Posterior vena cava (tissue), 2 donors: Measurements from ENCODE around the gene SCN1B. TPM values are rescaled to one million over a fixed set of nuclear protein-coding genes. Genes with fewer than 3 reads are reported as not detected.
"Not testable (repeated sequence)": the region's sequence is repeated elsewhere in the genome, so short reads cannot be mapped to it uniquely, and the experiment has no call there.

Experiments used
- DNase-seq: peaks from one replicate; pipeline ENCODE4 v3.0.0-alpha.2; 2020; ENCODE audit warnings: low spot score
- intact Hi-C, 2 donors: fragments of 100-400 bp; cut with DNase I; formaldehyde crosslinking; loops; one replicate each; pipeline versions ENCODE4 v1.14.1 to v1.14.2; 2022 to 2023
- total RNA-seq, 2 donors: library from RNA; stranded (reverse); fragmentation: NEBNext Ultra II Directional; extraction: Animal tissue kit (Norgen Biotek cat#: 25700); gene quantifications; one replicate each; pipeline ENCODE4 v1.2.1, GENCODE V29; 2021
- donor health status: DM: yes; HTN: yes; CAD: no.
- donor health status: DM: yes; HTN: yes; CAD: no.

The SCN1B gene
- total RNA-seq, 2 donors from 2014 or later = 30.8 to 42.4 TPM

GRCh38 chr19:35013820-35014754 is 16.2 kb upstream of the SCN1B start:
- intact Hi-C loops = loop anchor here (2.0 to 5.0 kb wide), 2 partner anchors 41 to 42 kb away; no protein-coding TSS in a partner anchor
- no peak for DNase-seq

DNA sequence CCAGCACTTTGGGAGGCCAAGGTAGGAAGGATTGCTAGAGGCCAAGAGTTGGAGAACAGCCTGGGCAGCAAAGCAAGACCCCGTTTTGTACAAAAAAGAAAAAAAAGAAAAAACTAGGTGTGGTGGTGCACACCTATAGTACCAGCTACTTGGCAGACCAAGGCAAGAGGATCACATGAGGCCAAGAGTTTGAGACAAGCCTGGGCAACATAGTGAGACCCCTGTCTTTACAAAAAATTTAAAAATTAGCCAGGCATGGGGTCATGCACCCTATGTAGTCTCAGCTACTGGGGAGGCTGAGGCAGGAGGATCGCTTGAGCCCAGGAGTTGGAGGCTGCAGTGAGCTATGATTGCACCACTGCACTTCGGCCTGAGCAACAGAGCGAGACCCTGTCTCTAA is 15.5 kb upstream of the SCN1B start:
- intact Hi-C loops = loop anchor here (2.0 to 5.0 kb wide), 2 partner anchors 42 kb away; no protein-coding TSS in a partner anchor
- not testable (repeated sequence) for DNase-seq

DNA sequence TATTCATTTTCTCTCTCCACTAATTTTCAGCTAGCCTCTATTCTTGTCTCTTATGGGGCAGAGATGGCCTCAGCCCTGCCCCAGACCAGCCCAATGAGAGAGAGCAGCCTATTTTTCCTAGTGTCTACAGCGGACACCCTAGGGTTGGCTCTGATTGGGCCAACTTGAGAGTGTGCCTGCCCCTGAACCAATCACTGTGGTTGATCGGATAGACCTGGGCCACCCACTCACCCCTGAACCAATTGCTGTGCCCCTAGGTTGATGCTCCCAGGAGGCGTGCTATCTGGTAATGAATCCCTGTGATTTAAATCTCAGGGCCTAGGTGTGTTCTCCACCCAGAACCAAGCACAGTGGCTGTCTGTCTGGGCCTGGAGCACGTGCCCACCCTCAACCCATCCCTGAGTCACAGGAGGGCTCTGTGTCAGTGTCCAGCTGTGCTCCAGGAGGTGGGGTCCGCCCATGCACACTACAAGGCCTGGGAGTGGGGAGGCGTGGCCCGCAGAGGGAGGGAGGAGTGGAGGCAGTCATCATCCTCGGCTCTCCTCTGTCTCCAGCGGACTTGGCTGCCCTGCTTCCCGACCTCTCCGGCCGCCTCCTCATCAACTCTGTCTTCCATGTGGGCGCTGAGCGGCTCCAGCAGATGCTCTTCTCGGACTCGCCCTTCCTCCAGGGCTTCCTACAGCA is 14.9 kb upstream of the SCN1B start:
- no peak for DNase-seq
- intact Hi-C loops = loop anchor here in 1 of 2 donors (2.0 kb wide), 1 partner anchor 43 kb away; no protein-coding TSS in a partner anchor

DNA sequence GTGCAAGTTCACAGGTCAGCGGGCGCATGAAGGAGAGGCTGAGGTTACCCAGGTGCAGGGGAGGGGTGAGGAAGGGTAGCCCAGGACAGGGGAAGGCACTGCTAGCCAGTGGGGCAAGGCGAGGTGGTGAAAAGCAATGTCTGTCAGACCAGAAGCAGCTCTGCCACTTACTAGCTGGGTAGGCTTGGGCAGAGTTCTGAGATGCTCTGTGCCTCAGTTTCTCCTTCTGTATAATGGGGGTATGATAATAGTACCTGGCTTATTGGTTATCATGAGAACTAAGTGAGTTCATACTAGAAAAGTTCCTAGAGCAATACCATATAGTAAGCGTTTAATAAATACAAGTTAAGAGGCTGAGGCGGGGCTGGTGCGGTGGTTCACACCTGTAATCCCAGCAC is 14.3 kb upstream of the SCN1B start:
- intact Hi-C loops = loop anchor here in 1 of 2 donors (2.0 kb wide), 1 partner anchor 43 kb away; no protein-coding TSS in a partner anchor
- no peak for DNase-seq

- DNase-seq = no peak
- intact Hi-C loops = no loop called here
Measured at GRCh38 chr19:35017507-35017906, 12.8 kb upstream of the SCN1B start.

- intact Hi-C loops = no loop called here
Measured at GRCh38 chr19:35018379-35018778, 11.9 kb upstream of the SCN1B start.

GRCh38 chr19:35019144-35019543 is 11.1 kb upstream of the SCN1B start:
- intact Hi-C loops = no loop called here
- DNase-seq = no peak

More at GRCh38 chr19:35018379-35018778, 11.9 kb upstream of the SCN1B start:
- no peak for DNase-seq

DNA sequence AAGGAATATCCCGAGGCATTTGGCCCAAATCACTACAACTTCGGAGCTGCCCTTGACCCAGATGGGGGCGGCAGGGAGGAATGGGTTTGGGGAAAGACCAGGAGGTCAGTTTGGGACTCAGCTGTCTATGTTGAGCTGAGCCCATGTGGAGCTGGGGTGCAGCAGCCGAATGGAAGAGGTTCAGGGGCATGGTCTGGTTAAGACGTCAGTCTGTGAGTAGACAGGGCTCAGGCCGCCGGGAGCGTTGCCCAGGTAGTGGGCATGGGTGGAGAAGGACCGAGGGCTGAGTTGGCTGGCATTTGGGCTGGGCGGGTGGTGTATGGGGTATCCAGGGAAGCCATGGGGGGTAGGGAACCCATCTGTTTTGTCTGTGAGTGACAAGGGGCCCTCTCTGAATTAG is 9.3 kb upstream of the SCN1B start:
- DNase-seq = no peak

GRCh38 chr19:35021596-35021995 is 8.7 kb upstream of the SCN1B start:
- intact Hi-C loops = no loop called here
- no peak for DNase-seq

More for the DNA sequence above, 9.3 kb upstream of the SCN1B start:
- intact Hi-C loops = no loop called here

- intact Hi-C loops = no loop called here
- DNase-seq = no peak
Measured at GRCh38 chr19:35022460-35022859, 7.8 kb upstream of the SCN1B start.

GRCh38 chr19:35023428-35023827 is 6.8 kb upstream of the SCN1B start:
- no peak for DNase-seq
- intact Hi-C loops = no loop called here

DNA sequence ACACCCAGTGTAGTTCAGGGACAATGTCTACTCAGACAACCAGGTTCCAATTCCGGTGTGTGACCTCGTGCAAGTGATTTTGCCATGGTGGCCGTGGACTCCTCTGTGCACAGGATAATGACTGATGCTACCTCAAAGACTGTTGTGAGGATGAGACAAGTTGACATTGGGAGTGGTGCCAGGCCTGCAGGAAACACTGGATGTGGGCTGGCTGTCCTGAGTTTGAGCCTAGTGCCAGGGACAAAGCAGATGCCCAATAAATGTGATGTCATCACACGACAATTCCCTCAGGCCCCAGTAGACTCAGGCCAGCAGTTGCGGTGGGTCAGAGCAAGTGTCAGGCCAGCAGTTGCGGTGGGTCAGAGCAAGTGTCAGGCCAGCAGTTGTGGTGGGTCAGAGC is 6.2 kb upstream of the SCN1B start:
- intact Hi-C loops = no loop called here
- DNase-seq = no peak

GRCh38 chr19:35025969-35026368 is 4.3 kb upstream of the SCN1B start:
- no peak for DNase-seq

GRCh38 chr19:35026418-35026817 is 3.9 kb upstream of the SCN1B start:
- intact Hi-C loops = no loop called here
- no peak for DNase-seq

More at GRCh38 chr19:35025969-35026368, 4.3 kb upstream of the SCN1B start:
- intact Hi-C loops = no loop called here

DNA sequence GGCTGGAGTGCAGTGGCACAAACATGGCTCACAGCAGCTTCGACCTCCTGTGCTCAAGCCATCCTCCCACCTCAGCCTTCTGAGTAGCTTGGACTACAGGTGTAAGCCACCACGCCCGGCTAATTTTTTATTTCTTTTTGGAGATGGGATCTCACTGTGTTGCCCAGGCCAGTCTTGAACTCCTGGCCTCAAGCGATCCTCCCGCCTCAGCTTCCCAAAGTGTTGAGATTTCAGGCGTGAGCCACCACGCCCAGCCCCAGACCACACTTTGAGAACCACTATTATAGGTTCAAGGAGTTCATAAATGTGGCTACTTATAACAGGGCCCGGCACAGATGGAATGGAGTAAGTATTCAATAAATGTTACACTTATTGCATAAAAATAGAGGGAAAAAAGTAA is 3.3 kb upstream of the SCN1B start:
- intact Hi-C loops = no loop called here
- DNase-seq = no peak

GRCh38 chr19:35027851-35028599 is 2.2 kb upstream of the SCN1B start:
- intact Hi-C loops = no loop called here
- DNase-seq = no peak

DNA sequence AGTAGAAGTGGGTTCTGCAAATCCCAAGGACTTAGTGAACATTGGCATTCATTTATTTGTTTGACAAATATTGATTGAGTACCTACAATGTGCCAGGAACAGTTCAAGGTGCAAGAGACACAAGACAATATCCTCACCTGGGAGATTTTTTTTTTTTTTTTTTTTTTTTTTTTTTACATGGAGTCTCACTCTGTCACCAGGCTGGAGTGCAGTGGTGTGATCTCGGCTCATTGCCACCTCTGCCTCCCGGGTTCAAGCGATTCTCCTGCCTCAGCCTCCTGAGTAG is 1.7 kb upstream of the SCN1B start:
- intact Hi-C loops, DNase-seq: not testable (repeated sequence)

DNA sequence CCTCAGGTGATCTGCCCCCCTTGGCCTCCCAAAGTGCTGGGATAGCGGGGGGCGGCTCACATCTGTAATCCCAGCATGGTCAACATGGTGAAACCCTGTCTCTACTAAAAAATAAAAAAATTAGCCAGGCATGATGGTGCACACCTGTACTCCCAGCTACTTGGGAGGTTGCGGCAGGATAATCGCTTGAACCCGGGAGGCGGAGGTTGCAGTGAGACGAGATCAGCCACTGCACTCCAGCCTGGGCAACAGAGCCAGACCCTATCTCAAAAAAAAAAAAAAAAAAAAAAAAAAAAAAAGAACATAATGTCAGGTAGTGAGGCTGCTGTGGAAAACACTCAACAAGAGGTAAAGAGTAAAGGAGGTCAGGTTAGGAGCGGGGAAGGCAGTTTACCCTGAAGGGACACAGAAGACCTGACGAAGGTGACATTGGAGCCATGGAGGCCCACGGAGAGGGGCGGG is 964 bp upstream of the SCN1B start:
- DNase-seq, intact Hi-C loops: not testable (repeated sequence)

GRCh38 chr19:35029737-35030256 is 473 bp upstream of the SCN1B start:
- intact Hi-C loops = no loop called here
- DNase-seq = no peak
